Ureter (tissue), 1 donor: Measurements from ENCODE around the gene HYDIN. TPM values are rescaled to one million over a fixed set of nuclear protein-coding genes. Genes with fewer than 3 reads are reported as not detected.
"Not testable (repeated sequence)": the region's sequence is repeated elsewhere in the genome, so short reads cannot be mapped to it uniquely, and the experiment has no call there.

ENCODE experiments used
- DNase-seq: peaks from one replicate; pipeline ENCODE4 v3.0.0-alpha.2; 2020; ENCODE audit warnings: low spot score
- total RNA-seq: library from RNA; stranded (reverse); gene quantifications from one replicate; pipeline ENCODE4 v1.2.4, GENCODE V29; 2023
- donor health status: DM: yes; HTN: yes; CAD: no.

HYDIN gene
- total RNA-seq, 1 donor from 2014 or later = 8.4 TPM

GRCh38 chr16:70861996-70862395, 368.5 kb downstream of the HYDIN start:
- DNase-seq = not testable (repeated sequence)

- DNase-seq = not testable (repeated sequence)
Measured at GRCh38 chr16:70851299-70851698, 379.2 kb downstream of the HYDIN start.

GRCh38 chr16:70823498-70824118, 406.9 kb downstream of the HYDIN start:
- DNase-seq = not testable (repeated sequence)

- DNase-seq = not testable (repeated sequence)
Measured at GRCh38 chr16:70822734-70823133, 407.8 kb downstream of the HYDIN start.

- DNase-seq = not testable (repeated sequence)
Measured at GRCh38 chr16:70818088-70818487, 412.4 kb downstream of the HYDIN start.

GRCh38 chr16:70809392-70810060, 421.0 kb downstream of the HYDIN start:
- no peak for DNase-seq

GRCh38 chr16:70808371-70808770, 422.2 kb downstream of the HYDIN start:
- DNase-seq = no peak

- DNase-seq = no peak
Measured at GRCh38 chr16:70805787-70806186, 424.7 kb downstream of the HYDIN start.

GRCh38 chr16:70805380-70805779, 425.1 kb downstream of the HYDIN start:
- no peak for DNase-seq

GRCh38 chr16:70804734-70805169, 425.8 kb downstream of the HYDIN start:
- no peak for DNase-seq

- no peak for DNase-seq
Measured at GRCh38 chr16:70804153-70804733, 426.3 kb downstream of the HYDIN start.

- DNase-seq = no peak
Measured at GRCh38 chr16:70803319-70803718, 427.2 kb downstream of the HYDIN start.

GRCh38 chr16:70801611-70802010, 428.9 kb downstream of the HYDIN start:
- DNase-seq = no peak

GRCh38 chr16:70800781-70801480, 429.6 kb downstream of the HYDIN start, which contains the start of gene VAC14:
TSS of gene VAC14 (minus strand) at chr16:70801158. CDS start at chr16:70800900, 258 bp downstream.
- peak; percentile 95 for DNase-seq

- DNase-seq = no peak
Measured at GRCh38 chr16:70800311-70800710, 430.2 kb downstream of the HYDIN start.

GRCh38 chr16:70796301-70796700, 434.2 kb downstream of the HYDIN start:
- DNase-seq = no peak

GRCh38 chr16:70795296-70795912, 435.1 kb downstream of the HYDIN start:
- no peak for DNase-seq

- no peak for DNase-seq
Measured at GRCh38 chr16:70793851-70794502, 436.5 kb downstream of the HYDIN start.

GRCh38 chr16:70790815-70791214, 439.7 kb downstream of the HYDIN start:
- no peak for DNase-seq

GRCh38 chr16:70789595-70790447, 440.7 kb downstream of the HYDIN start:
- DNase-seq = no peak
